ENCODE results near the gene OR6J1.

Gene OR6J1

GRCh38 chr14:22593189-22593588 lies 51.0 kb downstream of the OR6J1 start:
- no peak overlapping the region for H3K4me3 ChIP-seq (ENCODE audit: low read depth, low read length)
- no peak for TF ChIP-seq CTCF (IDR thresholded peaks at IDR 0.05; ENCODE audit: borderline replicate concordance, insufficient read depth, low read depth, low read length)

- no peak for TF ChIP-seq CTCF (IDR thresholded peaks at IDR 0.05; ENCODE audit: borderline replicate concordance, insufficient read depth, low read depth, low read length)
- H3K4me3 ChIP-seq (ENCODE audit: low read depth, low read length), result peak within 1 kb of the TSS; percentile 35
These were observed 54.9 kb downstream of the OR6J1 start, which contains the start of gene DAD1 for GRCh38 chr14:22589096-22589839. DAD1 (minus strand) TSS chr14:22589224; CDS start chr14:22589157, 67 bp downstream.

DNA sequence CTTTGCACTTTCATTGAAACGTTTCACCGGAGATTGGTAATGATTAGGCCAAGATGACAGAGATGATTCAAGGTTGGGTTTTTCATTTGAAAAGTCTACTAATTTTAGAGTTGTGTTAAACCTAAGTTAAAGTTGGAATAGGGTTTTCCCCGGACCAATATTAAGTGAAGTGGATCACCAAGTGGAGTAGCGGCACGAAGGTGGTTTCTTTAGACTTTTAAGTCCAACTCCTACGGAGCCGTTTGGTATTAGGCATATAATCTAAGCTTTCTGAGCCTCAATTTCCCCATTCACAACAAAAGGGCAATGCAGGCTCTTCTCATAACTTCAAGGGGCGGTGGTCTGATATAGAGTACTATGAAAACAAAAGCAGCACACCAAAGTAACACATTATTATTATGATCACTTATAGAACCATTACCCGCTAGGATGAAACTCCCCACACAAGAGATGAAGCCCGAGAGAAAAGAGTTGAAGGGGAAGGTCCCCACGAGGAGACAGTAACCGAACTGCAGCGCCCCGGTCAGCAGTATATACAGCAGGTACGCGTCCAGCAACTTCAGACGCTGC lies 55.5 kb downstream of the OR6J1 start:
- peak overlapping the region; percentile 35 for H3K4me3 ChIP-seq (ENCODE audit: low read depth, low read length)
- TF ChIP-seq CTCF (IDR thresholded peaks at IDR 0.05; ENCODE audit: borderline replicate concordance, insufficient read depth, low read depth, low read length), result no peak

GRCh38 chr14:22587677-22588422 lies 56.3 kb downstream of the OR6J1 start:
- H3K4me3 ChIP-seq (ENCODE audit: low read depth, low read length), result peak overlapping the region; percentile 35

- no peak for TF ChIP-seq CTCF (IDR thresholded peaks at IDR 0.05; ENCODE audit: borderline replicate concordance, insufficient read depth, low read depth, low read length)
- H3K4me3 ChIP-seq (ENCODE audit: low read depth, low read length), result no peak overlapping the region
These were observed 56.9 kb downstream of the OR6J1 start for GRCh38 chr14:22587247-22587646.

GRCh38 chr14:22583994-22584393 lies 60.2 kb downstream of the OR6J1 start:
- H3K4me3 ChIP-seq (ENCODE audit: low read depth, low read length), result no peak overlapping the region
- TF ChIP-seq CTCF (IDR thresholded peaks at IDR 0.05; ENCODE audit: borderline replicate concordance, insufficient read depth, low read depth, low read length), result no peak
